CD4-positive, alpha-beta T cell treated with Interferon alpha-2 for 1 hour (primary cell): ENCODE measurements around the gene CBR4.
"Not testable (repeated sequence)": the region's sequence is repeated elsewhere in the genome, so short reads cannot be mapped to it uniquely, and the experiment has no call there.

Experiments used
- DNase-seq, 2 donors: peaks; one replicate each; pipeline ENCODE4 v3.0.0-alpha.2; 2020 to 2022

CBR4 gene

GRCh38 chr4:169010125-169011023, at the start of gene CBR4:
TSS of gene CBR4 (minus strand) at chr4:169010255. CDS start at chr4:169010089, 166 bp downstream.
- DNase-seq = peak; percentile 97 to 98

GRCh38 chr4:169059306-169060211, 49.5 kb upstream of the CBR4 start:
- DNase-seq = no peak

GRCh38 chr4:169058312-169058711, 48.3 kb upstream of the CBR4 start:
- no peak for DNase-seq

GRCh38 chr4:169054879-169055278, 44.8 kb upstream of the CBR4 start:
- no peak for DNase-seq

GRCh38 chr4:169052594-169052945, 42.5 kb upstream of the CBR4 start:
- DNase-seq = no peak

GRCh38 chr4:169051761-169052593, 41.9 kb upstream of the CBR4 start:
- no peak for DNase-seq

- no peak for DNase-seq
Measured at GRCh38 chr4:169050881-169051760, 41.1 kb upstream of the CBR4 start.

GRCh38 chr4:169050284-169050683, 40.2 kb upstream of the CBR4 start:
- no peak for DNase-seq

GRCh38 chr4:169048868-169049414, 38.9 kb upstream of the CBR4 start:
- no peak for DNase-seq

- no peak for DNase-seq
Measured at GRCh38 chr4:169047956-169048355, 37.9 kb upstream of the CBR4 start.

- DNase-seq = no peak
Measured at GRCh38 chr4:169045862-169046584, 36.0 kb upstream of the CBR4 start.

GRCh38 chr4:169044714-169045447, 34.8 kb upstream of the CBR4 start:
- DNase-seq = no peak

GRCh38 chr4:169042608-169043007, 32.6 kb upstream of the CBR4 start:
- no peak for DNase-seq

- DNase-seq = no peak
Measured at GRCh38 chr4:169040559-169041261, 30.7 kb upstream of the CBR4 start.

GRCh38 chr4:169039251-169039954, 29.3 kb upstream of the CBR4 start:
- DNase-seq = no peak

- no peak for DNase-seq
Measured at GRCh38 chr4:169037506-169037905, 27.5 kb upstream of the CBR4 start.

- DNase-seq = not testable (repeated sequence)
Measured at GRCh38 chr4:169035871-169036620, 26.0 kb upstream of the CBR4 start.

- no peak for DNase-seq
Measured at GRCh38 chr4:169033660-169034059, 23.6 kb upstream of the CBR4 start.
